Measurements from ENCODE around the gene PDRG1. TPM values are rescaled to one million over a fixed set of nuclear protein-coding genes. Genes with fewer than 3 reads are reported as not detected.

Gene PDRG1
- total RNA-seq, 3 donors from 2014 or later = 9.2 to 10.0 (median 9.9) TPM

GRCh38 chr20:31903627-31904386 lies 48.0 kb downstream of the PDRG1 start:
- no peak for TF ChIP-seq CTCF (IDR thresholded peaks at IDR 0.05)
- intact Hi-C loops (cut with DNase I, micrococcal nuclease) = no loop called here
- ATAC-seq (no peak), DNase-seq (no peak)
- Histone ChIP-seq H3K4me3 (no peak overlapping the region), H3K36me3 (ENCODE audit: low read depth) (no peaks in the 10 kb centered on the region), H3K9me3 (no peaks in the 10 kb centered on the region), H3K4me1 (ENCODE audit: low read depth) (no peaks in the 10 kb centered on the region)

GRCh38 chr20:31901615-31902014 lies 50.2 kb downstream of the PDRG1 start:
- DNase-seq = peak in 1 of 3 donors; percentile 29

GRCh38 chr20:31897541-31897940 lies 54.3 kb downstream of the PDRG1 start:
- intact Hi-C loops (cut with DNase I, micrococcal nuclease) = no loop called here
- ATAC-seq = no peak
- no peak for DNase-seq
- Histone ChIP-seq H3K4me3 (no peak overlapping the region), H3K9me3 (no peaks in the 10 kb centered on the region), H3K4me1 (ENCODE audit: low read depth) (no peaks in the 10 kb centered on the region), H3K36me3 (ENCODE audit: low read depth) (no peaks in the 10 kb centered on the region)
- no peak for TF ChIP-seq CTCF (IDR thresholded peaks at IDR 0.05)

More at GRCh38 chr20:31901615-31902014, 50.2 kb downstream of the PDRG1 start:
- Histone ChIP-seq H3K9me3 (no peaks in the 10 kb centered on the region), H3K4me1 (ENCODE audit: low read depth) (no peaks in the 10 kb centered on the region), H3K36me3 (ENCODE audit: low read depth) (no peaks in the 10 kb centered on the region), H3K4me3 (no peak overlapping the region)
- peak; percentile 51 for ATAC-seq
- intact Hi-C loops (cut with DNase I, micrococcal nuclease) = no loop called here
- no peak for TF ChIP-seq CTCF (IDR thresholded peaks at IDR 0.05)

GRCh38 chr20:31896049-31896448 lies 55.8 kb downstream of the PDRG1 start:
- Histone ChIP-seq H3K9me3 (no peaks in the 10 kb centered on the region), H3K36me3 (ENCODE audit: low read depth) (no peaks in the 10 kb centered on the region), H3K4me3 (no peak overlapping the region), H3K4me1 (ENCODE audit: low read depth) (no peaks in the 10 kb centered on the region)
- TF ChIP-seq CTCF (IDR thresholded peaks at IDR 0.05) = no peak
- intact Hi-C loops (cut with DNase I, micrococcal nuclease) = no loop called here
- ATAC-seq (no peak), DNase-seq (no peak)

GRCh38 chr20:31894980-31895675 lies 56.7 kb downstream of the PDRG1 start:
- TF ChIP-seq CTCF (IDR thresholded peaks at IDR 0.05) = no peak
- intact Hi-C loops (cut with DNase I, micrococcal nuclease) = no loop called here
- peak in 1 of 3 donors; percentile 61 for DNase-seq
- Histone ChIP-seq H3K4me3 (no peak overlapping the region), H3K4me1 (ENCODE audit: low read depth) (no peaks in the 10 kb centered on the region), H3K36me3 (ENCODE audit: low read depth) (no peaks in the 10 kb centered on the region), H3K9me3 (no peaks in the 10 kb centered on the region)
- peak; percentile 91 for ATAC-seq

Other genes starting within 250 kb of the PDRG1 start
- gene BCL2L1, start 229.2 kb downstream of the PDRG1 start, total RNA-seq = 10 to 100 TPM; 76.2 to 90.3 (median 78.1) TPM
- gene TPX2, start 212.8 kb downstream of the PDRG1 start, total RNA-seq = 10 to 100 TPM in 1 of 3 donors, 1 to 10 TPM in 2; 3.0 to 26.6 (median 8.8) TPM
- under 1 TPM in 2 of 3 donors, not detected in 1; 0.09 to 0.31 TPM for gene MYLK2, start 132.7 kb downstream of the PDRG1 start, total RNA-seq
- under 1 TPM in 1 of 3 donors, not detected in 2; 0.60 TPM for gene FOXS1, start 106.4 kb downstream of the PDRG1 start, total RNA-seq
- gene DUSP15, start 81.5 kb downstream of the PDRG1 start, total RNA-seq = 1 to 10 TPM in 1 of 3 donors, under 1 TPM in 1, not detected in 1; 0.58 to 1.7 TPM
- under 1 TPM in 1 of 3 donors, not detected in 2; 0.25 TPM for gene TTLL9, start 81.4 kb downstream of the PDRG1 start, total RNA-seq
- under 1 TPM; 0.09 to 0.13 (median 0.10) TPM for gene XKR7, start 16.1 kb upstream of the PDRG1 start, total RNA-seq
- gene CCM2L, start 58.4 kb upstream of the PDRG1 start, total RNA-seq = 1 to 10 TPM; 1.2 to 3.7 (median 1.8) TPM
- 10 to 100 TPM in 2 of 3 donors, 1 to 10 TPM in 1; 6.2 to 17.3 (median 13.4) TPM for gene HCK, start 100.2 kb upstream of the PDRG1 start, total RNA-seq
- 10 to 100 TPM; 54.1 to 74.7 (median 65.8) TPM for gene TM9SF4, start 157.7 kb upstream of the PDRG1 start, total RNA-seq

All from mucosa of descending colon (tissue), 3 donors.